HepG2 (cell line): ENCODE results near the gene ZMYND19. TPM values are rescaled to one million over a fixed set of nuclear protein-coding genes. Genes with fewer than 3 reads are reported as not detected.

ENCODE experiments used
- ATAC-seq: fragments of 200-7000 bp; cut with Tn5 transposase; 3 replicates; pipeline ENCODE4 v1.9.1; 2020; ENCODE audit warnings: mild to moderate bottlenecking, moderate library complexity
- BruUV-seq: library from RNA; stranded (reverse); fragments of 400-500 nt; replicated peaks from 2 replicates; lab custom pipeline; 2021; lab: Mats Ljungman, UMichigan
- CTCF ChIA-PET: fragments of 300-600 bp; formaldehyde crosslinking; extraction: SDS; loops from one replicate; lab custom pipeline; 2021; ENCODE audit warnings: low total read pairs, inconsistent platforms, low intra/inter-chr PET ratio; lab: Yijun Ruan, JAX
- POLR2A ChIA-PET: fragments of 350-600 bp; sonication (Branson Sonifier 250); formaldehyde crosslinking; loops from one replicate; lab custom pipeline; 2020; ENCODE audit warnings: antibody characterized with exemption, inconsistent platforms; lab: Yijun Ruan, JAX
- DNase-seq: peaks from one replicate; pipeline ENCODE4 v3.0.0-alpha.2; 2015; ENCODE audit warnings: low spot score
- FAIRE-seq: peaks from 3 replicates; lab custom pipeline; 2011; peaks lifted over from hg19 to GRCh38; lab: Jason Lieb, UNC
- H2AFZ ChIP-seq: one replicate; pipeline ENCODE4 v1.6.1; 2011; ENCODE audit warnings: low read length, inconsistent platforms
- H3K27ac ChIP-seq: fragments of 300-600 bp; 3 replicates; pipeline ENCODE4 v1.8.0; 2011; ENCODE audit warnings: mixed run types, mild to moderate bottlenecking, mixed read lengths, low read length, inconsistent platforms; ENCODE audit not compliant: insufficient read depth; ENCODE audit errors: extremely low read length
- H3K27me3 ChIP-seq, 2 experiments: fragments of 200-600 bp in 1 of 2; 2 replicates in 1 of 2; 3 replicates in 1 of 2; pipeline versions ENCODE4 v1.6.0 to v1.8.0; 2011; ENCODE audit warnings: low read length in 2 of 2, mild to moderate bottlenecking in 2 of 2, moderate library complexity in 2 of 2, inconsistent platforms in 1 of 2; ENCODE audit not compliant: insufficient read depth in 2 of 2, control insufficient read depth in 1 of 2
- H3K36me3 ChIP-seq, 2 experiments: fragments of 200-600 bp in 1 of 2; replicated peaks in 1 of 2; 2 replicates in 1 of 2; 3 replicates in 1 of 2; pipeline versions ENCODE4 v1.5.1 to v1.8.0; 2011; ENCODE audit warnings: low read length in 2 of 2, inconsistent platforms in 1 of 2; ENCODE audit not compliant: insufficient read depth in 2 of 2, control insufficient read depth in 1 of 2
- H3K4me1 ChIP-seq: 2 replicates; pipeline ENCODE4 v1.5.1; 2012; ENCODE audit warnings: low read length, inconsistent platforms; ENCODE audit not compliant: insufficient read depth
- H3K4me2 ChIP-seq: 2 replicates; pipeline ENCODE4 v1.6.0; 2011; ENCODE audit warnings: low read depth, low read length, inconsistent platforms
- H3K4me3 ChIP-seq, 3 experiments: fragments of 200-600 bp in 1 of 3; sonication (generic), shearing (Covaris generic) in 1 of 3; replicated peaks in 1 of 3; 2 replicates each; pipeline ENCODE4 v1.5.1; 2011 to 2016; ENCODE audit warnings: low read length in 3 of 3, inconsistent platforms in 2 of 3, low read depth in 2 of 3, mild to moderate bottlenecking in 2 of 3, control low read depth in 1 of 3, mixed read lengths in 1 of 3; ENCODE audit not compliant: insufficient read depth in 1 of 3
- H3K79me2 ChIP-seq: one replicate; pipeline ENCODE4 v1.6.1; 2011; ENCODE audit warnings: low read length, inconsistent platforms; ENCODE audit not compliant: insufficient read depth
- H3K9ac ChIP-seq: 2 replicates; pipeline ENCODE4 v1.6.0; 2011; ENCODE audit warnings: mild to moderate bottlenecking, low read depth, low read length, inconsistent platforms; ENCODE audit not compliant: insufficient read depth
- H3K9me3 ChIP-seq: 2 replicates; pipeline ENCODE4 v1.5.1; 2012; ENCODE audit warnings: mild to moderate bottlenecking, low read length
- H4K20me1 ChIP-seq: 2 replicates; pipeline ENCODE4 v1.6.0; 2011; ENCODE audit warnings: inconsistent platforms, mild to moderate bottlenecking, low read length, moderate library complexity; ENCODE audit not compliant: insufficient read depth
- FOXM1 ChIP-seq: sonication (generic); formaldehyde crosslinking; IDR thresholded peaks from 2 replicates; pipeline ENCODE4 v1.5.0; 2020; ENCODE audit warnings: missing genetic modification reagents
- YY1 ChIP-seq: IDR thresholded peaks from 2 replicates; pipeline ENCODE4 v1.6.1; 2011; ENCODE audit warnings: low read length, low read depth, moderate library complexity, mild to moderate bottlenecking; ENCODE audit not compliant: insufficient read depth, insufficient replicate concordance
- ZBTB42 ChIP-seq: sonication (generic); formaldehyde crosslinking; IDR thresholded peaks from 2 replicates; pipeline ENCODE4 v1.5.0; 2020; ENCODE audit warnings: mild to moderate bottlenecking, missing genetic modification reagents
- ZFYVE20 ChIP-seq: sonication (generic); formaldehyde crosslinking; IDR thresholded peaks from 2 replicates; pipeline ENCODE4 v1.8.0; 2023; ENCODE audit warnings: low read depth, mild to moderate bottlenecking, moderate library complexity, missing genetic modification reagents, borderline replicate concordance
- ZNF230 ChIP-seq: sonication (generic); formaldehyde crosslinking; IDR thresholded peaks from 2 replicates; pipeline ENCODE4 v1.4.0; 2020; ENCODE audit warnings: mild to moderate bottlenecking, missing genetic modification reagents
- ZNF44 ChIP-seq: sonication (generic); formaldehyde crosslinking; IDR thresholded peaks from 2 replicates; pipeline ENCODE4 v1.5.1; 2020; ENCODE audit warnings: mild to moderate bottlenecking, missing genetic modification reagents
- ZNF598 ChIP-seq: sonication (generic); formaldehyde crosslinking; IDR thresholded peaks from 2 replicates; pipeline ENCODE4 v1.5.1; 2020; ENCODE audit warnings: mild to moderate bottlenecking, missing genetic modification reagents, borderline replicate concordance
- ZNF674 ChIP-seq: sonication (generic); formaldehyde crosslinking; IDR thresholded peaks from 2 replicates; pipeline ENCODE4 v1.5.0; 2020; ENCODE audit warnings: low read depth, mild to moderate bottlenecking, missing genetic modification reagents
- ZSCAN21 ChIP-seq: sonication (generic); formaldehyde crosslinking; IDR thresholded peaks from 2 replicates; pipeline ENCODE4 v1.8.0; 2022; ENCODE audit warnings: mild to moderate bottlenecking, missing genetic modification reagents, moderate library complexity, borderline replicate concordance
- WGBS: methylation state at CpG from one replicate; pipeline ENCODE4 v1.1.6; 2017; ENCODE audit warnings: low lambda C conversion rate; 5-methylcytosine and 5-hydroxymethylcytosine counted together
- in situ Hi-C: cut with HindIII; loops from 2 replicates; pipeline ENCODE4 v1.10.0; 2017; ENCODE audit warnings: low pct_unique_long_range_greater_than_20kb; ENCODE audit not compliant: extremely low pct_ligation_motif_present
- intact Hi-C: fragments of 100-400 bp; cut with micrococcal nuclease; formaldehyde crosslinking; loops from one replicate; pipeline ENCODE4 v1.10.0; 2022; ENCODE audit not compliant: unreplicated experiment
- polyA plus RNA-seq, 8 experiments: library from polyadenylated mRNA; depleted of rRNA in 3 of 8; stranded (reverse) in 7 of 8; unstranded in 1 of 8; fragments of >200 nt; fragmentation: Illumina TruSeq in 4 of 8; extraction: Trizol in 4 of 8; gene quantifications; 2 replicates each; pipeline versions ENCODE4 v1.2.1 to v1.2.3, GENCODE V29; 2011 to 2016; ENCODE audit warnings: low read depth in 4 of 8, missing spikeins in 1 of 8, mixed read lengths in 1 of 8; ENCODE audit not compliant: insufficient read depth in 1 of 8
- total RNA-seq, 5 experiments: library from RNA; depleted of rRNA; stranded (reverse); fragments of >200 nt; fragmentation: Illumina TruSeq; extraction: Trizol; gene quantifications; 2 replicates each; pipeline ENCODE4 v1.2.3, GENCODE V29; 2016; ENCODE audit warnings: low read depth in 1 of 5
- TF ChIP-seq, protein P1 (sequence below): sonication (generic); formaldehyde crosslinking; IDR thresholded peaks from 2 replicates; pipeline ENCODE4 v1.5.0; 2020; ENCODE audit warnings: mild to moderate bottlenecking, missing genetic modification reagents, borderline replicate concordance
- TF ChIP-seq, protein P2 (sequence below): sonication (generic); formaldehyde crosslinking; IDR thresholded peaks from 2 replicates; pipeline ENCODE4 v1.4.0; 2020; ENCODE audit warnings: missing genetic modification reagents

Gene ZMYND19
- total and polyA plus RNA-seq, 2 of the 13 experiments (the other 11 are each of a cell fraction or from before 2014, with no cell fraction given) = 21.3 to 38.7 TPM

DNA sequence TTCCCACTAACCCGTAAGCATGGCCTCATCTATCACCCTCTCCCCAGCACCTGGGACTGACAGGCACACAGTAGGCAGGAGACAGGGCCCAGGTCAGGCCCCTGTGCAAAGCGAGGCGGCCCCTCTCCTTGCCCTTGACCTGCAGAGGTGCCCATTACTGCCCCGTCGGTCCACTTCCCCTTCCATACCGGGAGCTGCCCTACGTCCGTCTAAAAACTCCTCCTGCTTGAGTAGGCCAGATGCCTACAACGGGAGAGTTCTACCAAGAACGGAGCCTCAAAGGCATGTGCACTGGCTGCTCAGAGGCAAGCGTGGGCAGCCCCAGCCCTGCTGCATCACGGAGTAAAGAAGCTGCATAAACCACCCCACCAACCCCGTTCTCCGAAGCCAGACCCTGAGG, 7.0 kb downstream of the ZMYND19 start:
- 93% methylated on average over 12 of the region's 14 CpGs for WGBS
- no peak for ATAC-seq
- no peak for TF ChIP-seq ZNF674
- TF ChIP-seq ZFYVE20 (CRISPR knock-in tag) = no peak
- no peak for TF ChIP-seq ZSCAN21 (CRISPR knock-in tag)
- no peak for TF ChIP-seq ZNF230 (CRISPR knock-in tag)
- no peak for TF ChIP-seq FOXM1 (CRISPR knock-in tag)
- TF ChIP-seq, protein P1, sequence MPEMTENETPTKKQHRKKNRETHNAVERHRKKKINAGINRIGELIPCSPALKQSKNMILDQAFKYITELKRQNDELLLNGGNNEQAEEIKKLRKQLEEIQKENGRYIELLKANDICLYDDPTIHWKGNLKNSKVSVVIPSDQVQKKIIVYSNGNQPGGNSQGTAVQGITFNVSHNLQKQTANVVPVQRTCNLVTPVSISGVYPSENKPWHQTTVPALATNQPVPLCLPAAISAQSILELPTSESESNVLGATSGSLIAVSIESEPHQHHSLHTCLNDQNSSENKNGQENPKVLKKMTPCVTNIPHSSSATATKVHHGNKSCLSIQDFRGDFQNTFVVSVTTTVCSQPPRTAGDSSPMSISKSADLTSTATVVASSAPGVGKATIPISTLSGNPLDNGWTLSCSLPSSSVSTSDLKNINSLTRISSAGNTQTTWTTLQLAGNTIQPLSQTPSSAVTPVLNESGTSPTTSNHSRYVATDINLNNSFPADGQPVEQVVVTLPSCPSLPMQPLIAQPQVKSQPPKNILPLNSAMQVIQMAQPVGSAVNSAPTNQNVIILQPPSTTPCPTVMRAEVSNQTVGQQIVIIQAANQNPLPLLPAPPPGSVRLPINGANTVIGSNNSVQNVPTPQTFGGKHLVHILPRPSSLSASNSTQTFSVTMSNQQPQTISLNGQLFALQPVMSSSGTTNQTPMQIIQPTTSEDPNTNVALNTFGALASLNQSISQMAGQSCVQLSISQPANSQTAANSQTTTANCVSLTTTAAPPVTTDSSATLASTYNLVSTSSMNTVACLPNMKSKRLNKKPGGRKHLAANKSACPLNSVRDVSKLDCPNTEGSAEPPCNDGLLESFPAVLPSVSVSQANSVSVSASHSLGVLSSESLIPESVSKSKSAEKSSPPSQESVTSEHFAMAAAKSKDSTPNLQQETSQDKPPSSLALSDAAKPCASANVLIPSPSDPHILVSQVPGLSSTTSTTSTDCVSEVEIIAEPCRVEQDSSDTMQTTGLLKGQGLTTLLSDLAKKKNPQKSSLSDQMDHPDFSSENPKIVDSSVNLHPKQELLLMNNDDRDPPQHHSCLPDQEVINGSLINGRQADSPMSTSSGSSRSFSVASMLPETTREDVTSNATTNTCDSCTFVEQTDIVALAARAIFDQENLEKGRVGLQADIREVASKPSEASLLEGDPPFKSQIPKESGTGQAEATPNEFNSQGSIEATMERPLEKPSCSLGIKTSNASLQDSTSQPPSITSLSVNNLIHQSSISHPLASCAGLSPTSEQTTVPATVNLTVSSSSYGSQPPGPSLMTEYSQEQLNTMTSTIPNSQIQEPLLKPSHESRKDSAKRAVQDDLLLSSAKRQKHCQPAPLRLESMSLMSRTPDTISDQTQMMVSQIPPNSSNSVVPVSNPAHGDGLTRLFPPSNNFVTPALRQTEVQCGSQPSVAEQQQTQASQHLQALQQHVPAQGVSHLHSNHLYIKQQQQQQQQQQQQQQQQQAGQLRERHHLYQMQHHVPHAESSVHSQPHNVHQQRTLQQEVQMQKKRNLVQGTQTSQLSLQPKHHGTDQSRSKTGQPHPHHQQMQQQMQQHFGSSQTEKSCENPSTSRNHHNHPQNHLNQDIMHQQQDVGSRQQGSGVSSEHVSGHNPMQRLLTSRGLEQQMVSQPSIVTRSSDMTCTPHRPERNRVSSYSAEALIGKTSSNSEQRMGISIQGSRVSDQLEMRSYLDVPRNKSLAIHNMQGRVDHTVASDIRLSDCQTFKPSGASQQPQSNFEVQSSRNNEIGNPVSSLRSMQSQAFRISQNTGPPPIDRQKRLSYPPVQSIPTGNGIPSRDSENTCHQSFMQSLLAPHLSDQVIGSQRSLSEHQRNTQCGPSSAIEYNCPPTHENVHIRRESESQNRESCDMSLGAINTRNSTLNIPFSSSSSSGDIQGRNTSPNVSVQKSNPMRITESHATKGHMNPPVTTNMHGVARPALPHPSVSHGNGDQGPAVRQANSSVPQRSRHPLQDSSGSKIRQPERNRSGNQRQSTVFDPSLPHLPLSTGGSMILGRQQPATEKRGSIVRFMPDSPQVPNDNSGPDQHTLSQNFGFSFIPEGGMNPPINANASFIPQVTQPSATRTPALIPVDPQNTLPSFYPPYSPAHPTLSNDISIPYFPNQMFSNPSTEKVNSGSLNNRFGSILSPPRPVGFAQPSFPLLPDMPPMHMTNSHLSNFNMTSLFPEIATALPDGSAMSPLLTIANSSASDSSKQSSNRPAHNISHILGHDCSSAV = no peak
- no peak for TF ChIP-seq ZBTB42
- TF ChIP-seq, protein P2, sequence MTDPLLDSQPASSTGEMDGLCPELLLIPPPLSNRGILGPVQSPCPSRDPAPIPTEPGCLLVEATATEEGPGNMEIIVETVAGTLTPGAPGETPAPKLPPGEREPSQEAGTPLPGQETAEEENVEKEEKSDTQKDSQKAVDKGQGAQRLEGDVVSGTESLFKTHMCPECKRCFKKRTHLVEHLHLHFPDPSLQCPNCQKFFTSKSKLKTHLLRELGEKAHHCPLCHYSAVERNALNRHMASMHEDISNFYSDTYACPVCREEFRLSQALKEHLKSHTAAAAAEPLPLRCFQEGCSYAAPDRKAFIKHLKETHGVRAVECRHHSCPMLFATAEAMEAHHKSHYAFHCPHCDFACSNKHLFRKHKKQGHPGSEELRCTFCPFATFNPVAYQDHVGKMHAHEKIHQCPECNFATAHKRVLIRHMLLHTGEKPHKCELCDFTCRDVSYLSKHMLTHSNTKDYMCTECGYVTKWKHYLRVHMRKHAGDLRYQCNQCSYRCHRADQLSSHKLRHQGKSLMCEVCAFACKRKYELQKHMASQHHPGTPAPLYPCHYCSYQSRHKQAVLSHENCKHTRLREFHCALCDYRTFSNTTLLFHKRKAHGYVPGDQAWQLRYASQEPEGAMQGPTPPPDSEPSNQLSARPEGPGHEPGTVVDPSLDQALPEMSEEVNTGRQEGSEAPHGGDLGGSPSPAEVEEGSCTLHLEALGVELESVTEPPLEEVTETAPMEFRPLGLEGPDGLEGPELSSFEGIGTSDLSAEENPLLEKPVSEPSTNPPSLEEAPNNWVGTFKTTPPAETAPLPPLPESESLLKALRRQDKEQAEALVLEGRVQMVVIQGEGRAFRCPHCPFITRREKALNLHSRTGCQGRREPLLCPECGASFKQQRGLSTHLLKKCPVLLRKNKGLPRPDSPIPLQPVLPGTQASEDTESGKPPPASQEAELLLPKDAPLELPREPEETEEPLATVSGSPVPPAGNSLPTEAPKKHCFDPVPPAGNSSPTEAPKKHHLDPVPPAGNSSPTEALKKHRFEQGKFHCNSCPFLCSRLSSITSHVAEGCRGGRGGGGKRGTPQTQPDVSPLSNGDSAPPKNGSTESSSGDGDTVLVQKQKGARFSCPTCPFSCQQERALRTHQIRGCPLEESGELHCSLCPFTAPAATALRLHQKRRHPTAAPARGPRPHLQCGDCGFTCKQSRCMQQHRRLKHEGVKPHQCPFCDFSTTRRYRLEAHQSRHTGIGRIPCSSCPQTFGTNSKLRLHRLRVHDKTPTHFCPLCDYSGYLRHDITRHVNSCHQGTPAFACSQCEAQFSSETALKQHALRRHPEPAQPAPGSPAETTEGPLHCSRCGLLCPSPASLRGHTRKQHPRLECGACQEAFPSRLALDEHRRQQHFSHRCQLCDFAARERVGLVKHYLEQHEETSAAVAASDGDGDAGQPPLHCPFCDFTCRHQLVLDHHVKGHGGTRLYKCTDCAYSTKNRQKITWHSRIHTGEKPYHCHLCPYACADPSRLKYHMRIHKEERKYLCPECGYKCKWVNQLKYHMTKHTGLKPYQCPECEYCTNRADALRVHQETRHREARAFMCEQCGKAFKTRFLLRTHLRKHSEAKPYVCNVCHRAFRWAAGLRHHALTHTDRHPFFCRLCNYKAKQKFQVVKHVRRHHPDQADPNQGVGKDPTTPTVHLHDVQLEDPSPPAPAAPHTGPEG (CRISPR knock-in tag) = no peak
- no peak for TF ChIP-seq ZNF44 (CRISPR knock-in tag)
- TF ChIP-seq YY1 = no peak
- TF ChIP-seq ZNF598 = no peak

More for the DNA sequence above, 7.0 kb downstream of the ZMYND19 start:
- Histone ChIP-seq H2AFZ (no peak overlapping the region), H3K27ac (no peak overlapping the region), H3K4me1 (peaks cover 16% of the 10 kb centered on the region), H3K9ac (no peak overlapping the region), H4K20me1 (no peaks in the 10 kb centered on the region), H3K4me2 (no peak overlapping the region), H3K27me3 (no peaks in the 10 kb centered on the region), H3K36me3 (peaks cover 24 to 65% of the 10 kb centered on the region in 2 experiments), H3K9me3 (no peaks in the 10 kb centered on the region), H3K79me2 (peaks cover 4% of the 10 kb centered on the region), H3K4me3 (no peak overlapping the region)
- DNase-seq (no peak), FAIRE-seq (no peak)
- intact Hi-C loops = no loop called here
- CTCF ChIA-PET = no interaction called here
- in situ Hi-C loops = no loop called here
- no TSS peak for BruUV-seq
- POLR2A ChIA-PET = no interaction called here
